T1000 (cell line): Measurements from ENCODE around the gene FADS6.
"Not testable (repeated sequence)": the region's sequence is repeated elsewhere in the genome, so short reads cannot be mapped to it uniquely, and the experiment has no call there.

Experiments
- DNase-seq: peaks from one replicate; lab custom pipeline; 2025; ENCODE audit warnings: mixed read lengths; lab: John Stamatoyannopoulos, UW

Gene FADS6

DNA sequence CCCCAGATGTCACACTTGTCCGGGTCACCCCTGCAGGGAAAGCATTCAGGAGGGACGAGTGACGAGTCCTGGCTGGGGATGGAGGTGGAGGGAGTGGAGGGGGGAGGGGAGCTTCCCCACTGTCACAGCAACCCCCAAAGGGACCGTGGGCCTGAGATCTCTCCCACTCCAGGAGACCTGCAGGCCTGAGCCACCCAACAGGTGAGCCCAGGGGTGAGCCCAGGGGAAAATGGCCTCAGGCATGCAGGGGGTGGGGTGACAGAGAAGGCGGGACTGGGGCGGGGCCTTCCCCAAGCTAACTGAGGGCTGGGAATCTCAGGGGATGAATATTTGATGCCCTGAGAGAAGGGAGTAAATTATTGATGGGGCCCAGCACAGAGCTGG, 27.2 kb upstream of the FADS6 start:
- no peak for DNase-seq

DNA sequence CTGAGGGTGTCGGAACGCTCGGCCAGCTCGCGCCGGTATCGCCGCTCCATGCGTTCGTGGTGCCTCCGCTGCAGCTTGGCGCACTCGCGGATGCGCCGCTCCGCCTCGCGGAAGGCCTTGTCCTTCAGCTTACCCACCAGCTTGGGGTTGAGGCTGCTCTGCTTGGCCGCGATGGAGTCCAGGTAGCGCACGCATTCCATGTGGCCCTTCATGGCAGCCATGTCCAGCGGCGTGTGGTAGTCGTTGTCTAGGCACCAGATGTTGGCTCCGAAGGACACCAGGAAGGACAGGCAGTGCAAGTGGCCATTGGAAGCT, 26.8 kb upstream of the FADS6 start:
- no peak for DNase-seq

DNA sequence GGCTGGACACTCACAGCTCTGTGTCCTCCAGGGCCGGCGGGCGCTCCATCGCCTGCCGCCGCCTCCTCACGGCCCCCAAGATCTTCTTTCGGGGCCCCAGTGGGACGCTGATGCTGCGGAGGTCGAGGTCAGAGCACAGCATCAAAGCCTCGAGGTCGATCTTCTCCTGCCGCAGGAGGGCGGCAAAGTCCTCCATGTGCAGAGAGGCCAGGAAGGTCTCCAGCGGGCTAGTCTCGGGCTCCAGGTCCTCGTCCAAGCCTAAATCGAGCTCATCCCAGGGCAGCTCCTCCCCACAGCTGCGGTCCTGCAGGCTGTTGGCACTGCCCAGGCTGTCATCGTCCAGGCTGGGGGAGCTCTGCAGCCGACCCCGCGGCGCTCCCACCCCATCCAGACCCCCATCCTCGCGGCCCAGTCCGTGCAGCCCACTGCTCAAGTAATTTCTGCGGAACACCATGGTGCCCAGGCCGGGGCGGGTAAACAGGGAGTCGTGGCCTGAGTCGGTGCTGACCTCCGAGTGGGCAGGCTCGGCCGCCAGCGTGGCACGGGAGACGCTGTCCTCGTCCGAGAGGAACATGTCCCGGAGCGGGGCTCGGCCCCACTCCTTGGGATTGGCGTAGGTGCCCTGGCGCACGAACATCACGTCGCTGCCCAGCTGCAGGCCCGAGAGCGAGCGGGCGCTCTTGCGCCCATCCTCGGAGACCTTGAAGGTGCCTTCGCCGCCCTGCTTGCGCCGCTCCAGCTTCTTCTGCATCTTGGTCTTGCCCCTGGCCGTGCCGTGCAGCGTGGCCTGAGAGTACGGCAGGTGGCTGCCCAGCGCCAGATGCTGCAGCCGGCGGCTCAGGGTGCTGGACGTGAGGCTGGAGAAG, 26.2 kb upstream of the FADS6 start:
- DNase-seq: no peak

DNA sequence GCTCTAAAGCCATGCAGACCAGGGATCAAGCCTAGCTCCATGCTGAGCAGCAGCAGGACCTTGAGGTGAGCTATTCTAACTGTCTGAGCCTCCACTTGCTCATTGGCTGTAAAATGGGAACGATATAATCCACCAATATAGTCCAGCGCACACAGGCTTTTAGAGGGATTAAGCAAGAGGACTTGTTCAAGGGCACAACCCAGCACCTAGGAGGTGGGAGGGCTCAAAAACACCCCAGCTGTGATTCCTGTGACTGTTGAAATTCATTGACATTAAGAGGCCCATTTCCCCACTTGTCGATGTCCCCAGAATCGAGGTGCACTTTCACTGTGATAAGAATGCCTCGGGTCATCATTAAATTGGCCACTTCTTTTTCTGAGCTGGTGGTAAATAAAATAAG, 25.5 kb upstream of the FADS6 start:
- DNase-seq: no peak

DNA sequence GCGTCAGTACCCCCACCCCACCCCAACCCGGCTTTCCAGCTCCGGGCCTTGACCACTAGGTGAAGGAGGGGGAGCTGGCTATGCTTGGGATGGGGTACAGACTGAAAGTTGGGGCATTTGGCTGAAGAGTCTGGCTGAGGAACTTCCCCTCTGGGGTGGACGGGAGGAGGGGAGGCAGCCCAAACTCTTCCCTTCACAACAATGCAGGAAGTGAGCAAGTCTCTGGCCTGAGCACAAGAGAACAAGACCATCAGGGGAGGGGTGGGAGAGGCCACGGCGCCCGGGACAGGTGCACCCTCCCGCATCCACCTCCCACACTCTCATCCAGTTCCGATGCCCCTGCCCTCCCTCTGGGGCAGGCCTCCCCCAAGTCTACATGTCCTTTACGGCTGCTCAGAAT, 24.0 kb upstream of the FADS6 start:
- DNase-seq: no peak

DNA sequence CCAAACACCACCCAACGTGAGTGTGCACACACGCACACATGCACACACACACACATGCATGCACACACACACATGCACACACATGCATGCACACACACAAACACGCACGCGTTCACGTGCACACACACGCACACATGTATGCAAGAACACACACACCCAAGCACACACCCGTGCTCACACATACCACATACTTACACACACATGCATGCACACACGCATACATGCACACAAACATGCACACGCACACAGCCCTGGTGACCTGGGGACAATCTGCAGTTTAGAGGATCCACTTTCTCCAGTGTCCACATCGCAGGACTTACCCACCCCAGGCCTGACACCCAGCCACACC, 23.4 kb upstream of the FADS6 start:
- no peak for DNase-seq

DNA sequence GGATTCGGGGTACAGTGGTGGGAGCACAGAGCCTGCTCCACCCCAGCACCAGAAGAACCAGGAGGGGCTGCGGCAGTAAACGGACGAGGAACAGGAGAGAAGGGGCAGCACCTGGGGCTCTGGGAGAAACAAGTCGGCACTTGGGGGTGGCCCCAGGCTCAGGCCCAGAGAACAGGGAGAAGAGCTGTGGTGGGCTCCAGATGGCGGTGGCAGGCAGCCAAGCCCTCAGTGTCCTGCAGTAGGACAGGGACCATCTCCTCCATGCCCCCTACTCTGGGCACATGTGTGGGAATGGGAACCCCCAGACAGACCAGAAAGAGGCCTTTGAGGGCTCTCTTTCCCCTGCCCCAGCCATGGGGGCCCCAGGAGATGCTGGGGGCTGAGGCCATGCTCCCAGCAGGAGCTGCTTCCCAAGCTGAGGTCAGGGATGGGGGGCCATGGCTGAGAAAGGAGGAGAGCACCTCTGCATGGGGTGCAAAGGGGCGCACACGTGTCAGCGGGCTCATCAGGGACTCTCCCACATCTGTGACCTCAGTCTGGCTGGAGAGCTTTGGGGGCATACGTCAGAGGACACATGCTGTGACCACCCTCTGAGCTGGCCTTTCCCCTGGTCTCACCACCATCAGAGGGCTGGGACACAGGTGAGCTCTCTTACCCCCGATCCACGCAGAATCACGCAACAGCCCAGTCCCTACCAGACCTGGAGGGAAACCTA, 22.9 kb upstream of the FADS6 start:
- DNase-seq: no peak

DNA sequence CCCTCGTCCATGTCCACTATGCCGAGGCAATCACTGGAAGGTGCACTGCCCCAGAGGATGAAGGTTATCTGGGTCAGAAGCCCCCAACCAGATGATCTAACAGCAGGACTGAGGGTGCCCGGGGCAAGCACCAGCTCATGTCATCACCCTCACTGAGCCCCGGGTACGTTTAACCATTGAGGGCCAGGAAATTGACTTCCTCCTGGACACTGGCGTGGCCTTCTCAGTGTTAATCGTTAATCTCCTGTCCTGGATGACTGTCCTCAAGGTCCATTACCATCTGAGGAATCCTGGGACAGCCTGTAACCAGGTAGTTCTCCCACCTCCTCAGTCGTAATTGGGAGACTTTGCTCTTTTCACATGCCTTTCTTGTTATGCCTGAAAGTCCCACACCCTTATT, 18.0 kb upstream of the FADS6 start:
- not testable (repeated sequence) for DNase-seq

DNA sequence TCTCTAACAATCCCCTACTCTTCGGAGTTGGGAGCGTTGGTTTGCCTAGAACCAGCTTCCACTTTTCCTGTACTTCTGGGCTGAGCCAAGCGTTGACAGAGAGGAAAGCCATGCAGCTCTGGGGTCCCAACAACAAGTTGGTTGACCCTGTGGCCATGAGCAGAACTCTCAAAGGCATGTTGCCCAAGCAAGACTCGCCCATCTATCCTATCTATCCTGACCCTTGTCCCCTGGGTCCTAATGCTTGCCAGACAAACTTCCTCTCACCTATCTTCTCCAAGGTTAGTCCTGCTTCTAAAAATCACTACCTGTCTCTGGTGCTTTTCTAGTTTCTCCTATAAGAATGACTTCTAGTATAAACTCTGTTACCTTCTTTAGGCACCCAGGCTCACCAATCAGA, 15.7 kb upstream of the FADS6 start:
- not testable (repeated sequence) for DNase-seq

DNA sequence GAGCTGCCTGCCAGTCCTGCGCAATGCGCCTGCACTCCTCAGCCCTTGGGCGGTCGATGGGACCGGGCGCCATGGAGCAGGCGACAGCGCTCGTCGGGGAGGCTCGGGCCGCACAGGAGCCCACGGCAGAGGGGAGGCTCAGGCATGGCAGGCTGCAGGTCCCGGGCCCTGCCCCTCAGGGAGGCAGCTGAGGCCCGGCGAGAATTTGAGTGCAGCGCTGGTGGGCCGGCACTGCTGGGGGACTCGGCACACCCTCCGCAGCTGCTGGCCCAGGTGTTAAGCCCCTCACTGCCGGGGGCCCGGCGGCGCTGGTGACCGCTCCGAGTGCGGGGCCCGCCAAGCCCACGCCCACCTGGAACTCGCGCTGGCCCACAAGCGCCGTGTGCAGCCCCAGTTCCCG, 13.6 kb upstream of the FADS6 start:
- DNase-seq: no peak

DNA sequence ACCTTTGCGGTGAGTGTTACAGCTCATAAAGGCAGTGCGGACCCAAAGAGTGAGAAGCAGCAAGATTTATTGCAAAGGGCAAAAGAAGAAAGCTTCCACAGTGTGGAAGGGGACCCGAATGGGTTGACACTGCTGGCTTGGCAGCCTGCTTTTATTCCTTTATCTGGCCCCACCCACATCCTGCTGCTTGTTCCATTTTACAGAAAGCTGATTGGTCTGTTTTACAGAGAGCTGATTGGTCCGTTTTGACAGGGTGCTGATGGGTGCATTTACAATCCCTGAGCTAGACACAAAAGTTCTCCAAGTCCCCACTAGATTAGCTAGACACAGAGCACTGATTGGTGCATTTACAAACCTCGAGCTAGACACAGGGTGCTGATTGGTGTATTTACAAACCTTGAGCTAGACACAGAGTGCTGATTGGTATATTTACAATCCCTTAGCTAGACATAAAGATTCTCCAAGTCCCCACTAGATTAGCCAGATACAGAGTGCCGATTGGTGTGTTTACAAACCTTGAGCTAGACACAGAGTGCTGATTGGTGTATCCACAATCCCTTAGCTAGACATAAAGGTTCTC, 12.9 kb upstream of the FADS6 start:
- DNase-seq: not testable (repeated sequence)

DNA sequence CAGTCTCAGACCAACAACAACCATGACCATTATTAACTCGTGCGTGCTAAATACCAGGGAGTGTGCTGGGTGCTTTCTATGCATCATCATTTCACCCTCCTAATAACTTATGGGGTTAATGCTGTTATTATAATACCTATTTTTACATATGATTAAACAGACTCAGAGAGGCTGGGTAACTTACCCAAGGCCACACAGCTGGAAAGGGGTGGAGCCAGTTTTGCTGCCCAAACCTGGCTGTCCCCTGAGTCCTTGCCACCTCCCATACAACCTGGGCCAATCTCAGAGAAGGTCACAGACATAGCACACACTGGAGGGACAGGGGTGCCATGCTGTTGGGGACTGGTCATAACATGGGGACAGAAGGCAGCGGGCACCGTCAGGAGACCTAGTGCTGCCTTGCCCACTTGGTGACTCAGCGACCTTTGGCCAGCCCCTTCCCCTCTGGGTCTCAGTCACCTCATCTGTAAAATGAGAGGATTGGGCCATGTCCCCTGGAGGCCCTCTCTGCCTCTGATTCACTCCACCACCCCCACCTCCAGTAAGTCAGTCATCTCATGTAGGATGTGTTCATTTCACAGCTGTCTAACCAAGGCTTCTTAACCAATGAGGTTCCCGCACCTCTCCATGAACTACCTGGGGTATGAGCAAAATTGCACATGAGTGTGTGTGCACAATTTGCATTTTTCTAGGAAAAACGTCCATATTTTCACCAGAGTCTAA, 11.4 kb upstream of the FADS6 start:
- no peak for DNase-seq

DNA sequence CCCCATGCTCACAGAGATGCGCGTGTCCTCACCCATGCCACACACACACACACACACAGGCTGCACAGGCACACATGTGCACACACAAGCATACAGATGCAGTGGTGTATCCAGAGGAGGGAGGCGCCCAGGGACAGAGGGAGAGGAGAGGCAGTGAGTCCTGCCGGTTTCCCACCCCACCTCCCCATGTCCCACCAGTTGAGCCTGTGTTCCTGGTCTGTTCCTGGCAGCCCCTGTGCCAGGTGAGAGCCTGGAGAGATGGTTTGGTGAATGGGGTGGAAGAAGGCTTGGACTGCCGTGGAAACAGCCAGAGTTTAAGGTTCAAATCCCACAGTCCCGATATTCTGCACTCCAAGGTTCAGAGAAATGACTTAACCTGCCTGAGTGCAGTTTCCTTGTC, 10.2 kb upstream of the FADS6 start:
- no peak for DNase-seq

DNA sequence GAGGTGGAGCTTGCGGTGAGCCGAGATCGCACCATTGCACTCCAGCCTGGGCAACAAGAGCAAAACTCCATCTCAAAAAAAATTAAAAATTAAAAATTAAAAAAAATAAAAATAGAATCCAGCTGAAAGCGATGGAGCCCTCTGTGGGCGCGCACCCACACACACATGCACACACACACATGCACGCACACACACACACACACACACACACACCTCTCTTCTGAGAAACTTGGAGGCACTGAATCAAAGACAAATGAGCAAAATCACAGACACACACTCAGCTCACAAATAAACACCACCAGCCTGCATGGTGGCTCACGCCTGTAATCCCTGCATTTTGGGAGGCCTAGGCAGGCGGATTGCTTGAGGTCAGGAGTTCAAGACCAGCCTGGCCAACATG, 9.6 kb upstream of the FADS6 start:
- DNase-seq: no peak

DNA sequence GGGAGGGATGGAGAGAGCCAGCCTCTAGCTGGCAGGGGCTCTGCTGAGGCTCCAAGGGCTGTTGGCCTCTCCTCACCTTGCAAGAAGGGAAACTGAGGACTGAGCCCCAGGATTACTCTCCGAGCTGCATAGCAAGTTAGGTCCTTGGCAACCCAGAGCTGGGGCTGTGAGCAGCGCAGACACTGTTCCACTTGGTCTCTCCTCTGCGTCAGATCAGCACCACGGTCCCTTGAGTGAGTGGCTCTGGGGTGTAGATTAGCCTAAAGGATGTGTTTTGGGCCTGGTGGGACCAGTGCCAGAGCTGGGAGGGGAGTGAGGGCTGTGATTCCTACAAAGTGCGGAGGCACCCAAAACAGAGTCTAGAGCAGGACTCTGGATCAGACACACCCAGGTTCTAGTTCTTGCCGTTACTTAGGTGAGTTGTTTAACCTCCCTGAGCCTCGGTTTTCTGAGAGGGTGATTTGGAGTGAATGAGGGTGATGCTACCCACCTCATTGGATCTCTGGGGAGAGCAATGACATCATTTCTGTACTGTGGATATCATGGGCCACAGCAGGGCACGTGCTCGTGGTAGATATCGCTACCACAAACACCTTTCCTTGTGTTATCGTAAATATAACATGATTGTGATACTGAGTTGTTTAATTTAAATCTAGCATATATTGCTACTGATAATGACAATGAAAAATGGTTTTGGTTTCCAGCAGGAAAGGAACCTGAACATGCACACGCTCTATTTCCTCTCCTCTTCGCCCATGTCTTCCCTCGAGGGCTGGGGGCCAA, 8.1 kb upstream of the FADS6 start:
- no peak for DNase-seq

DNA sequence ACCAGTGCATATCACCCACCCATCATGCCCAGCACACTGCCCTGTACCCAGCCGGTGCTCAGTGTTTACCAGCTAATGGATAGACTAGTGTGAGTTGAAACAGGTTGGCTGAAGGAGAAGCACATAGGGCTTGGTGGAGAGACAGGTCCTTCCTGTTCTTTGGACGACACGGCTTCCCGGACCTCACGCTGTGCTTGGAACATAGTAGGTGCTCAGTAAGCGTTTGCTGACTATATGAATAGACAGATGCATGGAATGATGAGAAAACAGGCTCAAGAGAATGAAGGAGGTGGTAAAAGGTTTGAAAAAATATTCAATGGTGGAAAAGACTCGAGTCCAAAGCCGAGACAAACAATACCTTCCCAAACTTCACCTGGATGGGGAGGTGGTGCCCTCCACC, 6.8 kb upstream of the FADS6 start:
- DNase-seq: no peak

DNA sequence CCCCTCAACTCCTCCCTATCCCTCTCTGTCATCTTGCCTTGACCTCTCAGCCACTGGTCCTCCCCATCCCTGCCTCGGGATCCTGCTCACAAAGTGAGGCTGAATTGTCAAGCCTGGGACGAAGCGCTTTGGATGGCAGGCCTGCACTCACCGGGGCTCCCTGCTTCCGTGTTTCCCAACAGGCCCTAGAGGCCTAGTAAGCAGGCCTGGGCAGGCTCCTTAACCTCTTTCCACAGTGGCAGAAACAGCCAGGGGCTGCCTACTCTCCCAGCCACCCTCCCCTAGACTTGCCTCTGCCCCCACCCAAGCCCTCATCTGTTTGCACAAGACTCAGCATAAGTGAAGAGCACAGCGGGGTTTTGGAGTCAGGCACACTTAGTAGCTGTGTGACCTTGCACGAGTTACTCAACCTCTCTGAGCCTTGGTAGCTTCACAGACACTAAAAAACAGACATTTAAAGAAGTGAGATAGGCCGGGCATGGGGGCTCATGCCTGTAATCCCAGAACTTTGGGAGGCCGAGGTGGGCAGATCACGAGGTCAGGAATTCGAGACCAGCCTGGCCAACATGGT, 5.0 kb upstream of the FADS6 start:
- no peak for DNase-seq

DNA sequence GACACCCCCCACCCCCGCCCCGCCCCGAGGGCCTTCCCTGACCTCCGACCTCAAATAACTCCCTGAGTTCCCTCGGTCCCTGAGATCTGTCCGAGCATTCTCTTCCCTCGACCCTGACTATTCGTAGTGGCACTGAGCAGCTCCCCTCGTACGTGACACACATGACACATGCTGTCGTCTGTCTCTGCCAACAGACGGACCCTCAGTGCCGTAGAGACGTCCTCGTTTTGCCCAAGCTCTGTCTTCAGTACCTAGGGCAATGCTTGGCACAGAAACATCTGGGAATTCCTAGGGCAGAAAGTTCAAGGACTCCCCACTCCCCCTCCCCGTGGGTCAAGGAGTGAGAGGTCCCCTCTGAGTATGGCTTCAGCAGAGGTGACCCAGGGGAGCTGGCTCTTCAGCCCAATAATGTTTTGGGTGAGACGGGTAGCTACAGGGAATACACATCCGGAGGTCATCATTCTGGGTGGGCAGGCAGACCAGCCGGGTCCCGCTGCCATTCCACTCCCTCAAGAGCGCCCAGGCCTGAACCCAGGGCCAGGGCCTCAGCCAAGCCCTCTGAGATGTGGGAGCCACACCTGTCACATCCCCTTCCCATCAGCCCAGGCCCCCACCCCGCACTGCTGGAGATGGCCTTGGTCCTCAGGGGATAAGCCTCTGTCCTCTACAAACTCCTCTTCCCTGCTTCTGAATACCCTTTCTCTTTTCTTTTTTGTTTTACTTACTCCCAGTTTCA, 671 bp upstream of the FADS6 start:
- no peak for DNase-seq

DNA sequence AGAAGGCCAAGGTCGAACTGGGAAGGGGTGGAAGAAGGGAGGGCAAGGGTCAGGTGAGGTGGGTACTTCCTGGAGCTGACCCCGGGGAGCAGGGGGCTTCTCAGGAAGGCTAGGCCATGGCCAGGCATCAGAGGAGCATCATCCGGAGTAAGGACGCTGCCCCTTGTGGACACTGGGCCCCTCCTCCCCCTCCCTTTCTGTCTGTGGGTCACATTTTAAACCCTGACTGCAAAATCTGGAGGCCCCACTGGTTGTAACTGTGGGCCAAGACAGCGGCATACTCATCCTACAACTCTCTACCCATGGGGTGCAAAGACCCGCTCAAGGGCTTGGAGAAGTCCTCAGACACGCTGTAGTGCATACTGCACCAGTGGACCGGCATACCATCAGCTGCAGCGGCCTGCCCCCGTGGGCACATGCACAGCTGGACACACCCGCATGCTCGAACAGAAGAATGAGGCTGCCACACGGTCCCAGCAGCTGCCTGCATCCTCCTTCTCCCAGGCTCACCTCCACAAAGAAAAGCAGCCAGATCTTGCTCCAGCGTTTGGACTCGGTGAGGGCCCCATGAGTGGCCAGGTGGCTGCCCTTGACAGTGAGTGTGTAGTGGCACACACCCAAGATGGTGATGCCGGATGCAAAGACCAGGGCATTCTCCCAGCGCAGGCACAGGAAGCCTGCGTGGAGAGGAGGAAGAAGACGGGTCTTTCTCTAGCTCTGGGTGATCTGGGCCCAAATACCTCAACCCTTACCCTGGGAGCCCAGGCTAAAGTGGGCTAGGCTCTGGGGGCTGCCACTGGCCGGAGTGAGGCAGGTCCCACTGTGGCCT, 1.2 kb downstream of the FADS6 start:
- no peak for DNase-seq

DNA sequence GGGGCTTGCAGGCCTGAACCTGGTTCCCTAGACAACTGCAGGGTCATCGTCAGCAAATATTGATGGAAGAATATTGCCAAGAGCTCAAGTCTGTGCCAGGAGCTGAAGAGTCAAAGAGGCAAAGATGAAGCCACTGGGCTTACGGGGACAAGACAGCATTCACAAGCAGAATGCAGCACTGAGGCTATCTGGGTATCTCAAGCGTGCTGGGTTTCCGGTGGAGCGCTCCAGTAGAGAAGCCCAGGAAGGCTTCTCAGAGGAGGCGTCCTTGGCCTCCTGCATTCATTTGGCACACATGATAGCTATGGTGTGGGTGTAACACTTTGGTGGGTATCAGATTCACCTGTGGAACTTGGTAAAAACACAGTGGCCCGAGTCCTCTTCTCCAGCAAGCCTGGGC, 2.9 kb downstream of the FADS6 start:
- no peak for DNase-seq
